ENCODE data around the gene FNDC10.

The FNDC10 gene

GRCh38 chr1:1627829-1628753 is 28.2 kb upstream of the FNDC10 start:
- DNase-seq = no peak

- DNase-seq = no peak
These were observed 27.4 kb upstream of the FNDC10 start for GRCh38 chr1:1627261-1627828.

GRCh38 chr1:1626207-1627141 is 26.5 kb upstream of the FNDC10 start:
- DNase-seq = no peak

GRCh38 chr1:1625824-1626206 is 25.9 kb upstream of the FNDC10 start:
- no peak for DNase-seq

GRCh38 chr1:1625404-1625775 is 25.5 kb upstream of the FNDC10 start:
- no peak for DNase-seq

- no peak for DNase-seq
These were observed 24.8 kb upstream of the FNDC10 start for GRCh38 chr1:1624443-1625403.

- no peak for DNase-seq
These were observed 23.9 kb upstream of the FNDC10 start for GRCh38 chr1:1623631-1624442.

GRCh38 chr1:1623181-1623630 is 23.3 kb upstream of the FNDC10 start:
- no peak for DNase-seq

GRCh38 chr1:1622788-1623094 is 22.8 kb upstream of the FNDC10 start:
- DNase-seq = no peak

- no peak for DNase-seq
These were observed 22.3 kb upstream of the FNDC10 start for GRCh38 chr1:1622010-1622787.

- DNase-seq = no peak
These were observed 21.5 kb upstream of the FNDC10 start for GRCh38 chr1:1621173-1622009.

GRCh38 chr1:1620433-1621139 is 20.7 kb upstream of the FNDC10 start:
- DNase-seq = no peak

- DNase-seq = no peak
These were observed 20.0 kb upstream of the FNDC10 start for GRCh38 chr1:1619917-1620361.

GRCh38 chr1:1618396-1619068 is 18.6 kb upstream of the FNDC10 start:
- no peak for DNase-seq

- no peak for DNase-seq
These were observed 18.0 kb upstream of the FNDC10 start for GRCh38 chr1:1617925-1618324.

GRCh38 chr1:1617516-1617915 is 17.6 kb upstream of the FNDC10 start:
- no peak for DNase-seq

GRCh38 chr1:1616838-1617237 is 16.9 kb upstream of the FNDC10 start:
- no peak for DNase-seq
